HK-2 (cell line): Measurements from ENCODE around the gene RAPGEF1.
A peak's percentile ranks its signal among the peaks of the same experiment; 100 is the strongest.

Source experiments
- DNase-seq: peaks from one replicate; pipeline ENCODE4 v3.0.0-alpha.2; 2018; ENCODE audit not compliant: unreplicated experiment

The RAPGEF1 gene

DNA sequence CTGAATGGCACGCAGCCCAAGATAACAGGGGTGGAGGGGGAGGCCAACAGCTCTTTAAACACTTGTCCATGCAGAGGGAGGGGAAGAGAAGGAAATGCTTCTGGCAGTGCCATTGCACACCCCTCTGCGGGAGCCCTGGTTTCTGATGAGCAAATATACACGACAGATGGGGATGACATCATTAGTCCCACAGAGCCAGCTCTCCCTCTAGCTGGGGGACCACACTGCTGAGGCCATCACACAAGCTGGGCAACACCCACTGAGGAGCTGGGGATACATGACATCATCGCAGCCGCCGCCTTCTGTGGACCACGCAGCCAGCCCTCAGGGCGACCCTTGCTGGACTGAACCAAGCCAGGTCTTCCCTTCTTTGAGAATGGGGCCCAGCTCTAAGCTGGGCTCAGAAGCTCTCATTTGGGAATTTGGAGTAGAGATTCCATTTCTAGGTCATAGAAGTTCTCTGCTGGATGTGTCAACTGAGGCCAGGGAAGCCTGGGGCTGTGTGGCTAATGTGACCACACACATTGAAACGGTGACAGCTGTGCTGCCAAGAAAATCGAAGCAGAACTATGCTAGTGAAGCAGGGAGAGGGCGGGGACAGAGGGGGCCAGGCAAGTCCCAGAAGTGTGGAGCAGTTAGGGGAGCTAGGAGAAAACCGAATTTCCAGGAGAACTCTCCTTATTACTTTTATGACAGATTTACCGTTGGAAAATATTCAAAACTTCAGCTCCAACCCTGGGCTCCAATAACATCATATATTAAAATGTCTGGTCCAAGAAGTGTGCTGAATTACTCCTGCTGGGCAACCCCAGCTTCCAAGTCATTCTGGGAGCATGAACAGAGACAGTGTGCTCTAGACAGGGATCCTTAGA lies 115.0 kb downstream of the RAPGEF1 start:
- no peak for DNase-seq

DNA sequence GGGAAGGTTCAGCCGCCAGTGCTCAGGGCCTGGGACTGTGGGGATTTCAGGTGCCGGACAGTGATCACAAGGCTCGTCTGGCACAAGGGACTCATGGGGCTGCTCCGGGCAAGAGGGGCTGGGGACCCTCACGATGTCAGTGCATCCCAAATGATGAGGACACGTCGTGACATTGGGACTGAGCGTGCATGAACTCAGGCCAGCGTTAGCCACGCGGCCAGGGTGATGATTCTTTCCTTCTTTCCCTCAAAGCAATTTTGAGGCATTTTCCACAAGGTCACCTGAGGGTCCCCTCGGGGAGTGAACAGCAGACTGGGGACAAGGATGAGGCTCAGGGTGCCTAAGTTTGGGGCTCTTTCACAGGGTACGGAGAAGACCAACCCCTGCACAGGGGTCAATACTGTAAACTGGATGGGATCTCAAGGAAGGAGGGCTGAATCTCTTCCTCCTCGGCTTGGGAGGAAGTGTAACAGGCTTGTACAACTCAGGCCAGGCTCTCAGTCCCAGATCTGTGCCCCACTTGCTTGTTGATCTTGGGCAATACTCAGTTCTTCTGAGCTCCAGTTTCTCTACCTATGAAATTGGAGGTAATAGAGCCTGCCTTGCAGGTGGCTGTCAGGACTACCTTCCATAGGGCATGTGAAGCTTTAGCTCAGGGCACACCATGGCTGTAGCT lies 116.1 kb downstream of the RAPGEF1 start:
- no peak for DNase-seq

DNA sequence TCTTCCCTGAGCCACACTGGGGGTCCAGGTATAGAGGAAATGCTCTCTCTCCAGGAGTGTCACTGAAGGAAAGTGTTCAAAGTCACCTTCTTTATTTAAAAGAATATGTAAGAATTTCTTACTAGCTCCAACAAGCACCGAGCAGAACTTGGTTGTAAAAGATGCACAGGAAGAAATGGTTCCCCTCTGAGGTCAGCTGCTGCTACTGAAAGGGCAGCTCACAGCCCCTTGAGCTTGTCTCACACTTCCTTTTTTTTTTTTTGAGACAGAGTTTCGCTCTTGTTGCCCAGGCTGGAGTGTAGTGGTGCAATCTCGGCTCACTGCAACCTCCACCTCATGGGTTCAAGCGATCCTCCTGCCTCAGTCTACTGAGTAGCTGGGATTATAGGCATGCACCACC lies 117.4 kb downstream of the RAPGEF1 start:
- DNase-seq = no peak

DNA sequence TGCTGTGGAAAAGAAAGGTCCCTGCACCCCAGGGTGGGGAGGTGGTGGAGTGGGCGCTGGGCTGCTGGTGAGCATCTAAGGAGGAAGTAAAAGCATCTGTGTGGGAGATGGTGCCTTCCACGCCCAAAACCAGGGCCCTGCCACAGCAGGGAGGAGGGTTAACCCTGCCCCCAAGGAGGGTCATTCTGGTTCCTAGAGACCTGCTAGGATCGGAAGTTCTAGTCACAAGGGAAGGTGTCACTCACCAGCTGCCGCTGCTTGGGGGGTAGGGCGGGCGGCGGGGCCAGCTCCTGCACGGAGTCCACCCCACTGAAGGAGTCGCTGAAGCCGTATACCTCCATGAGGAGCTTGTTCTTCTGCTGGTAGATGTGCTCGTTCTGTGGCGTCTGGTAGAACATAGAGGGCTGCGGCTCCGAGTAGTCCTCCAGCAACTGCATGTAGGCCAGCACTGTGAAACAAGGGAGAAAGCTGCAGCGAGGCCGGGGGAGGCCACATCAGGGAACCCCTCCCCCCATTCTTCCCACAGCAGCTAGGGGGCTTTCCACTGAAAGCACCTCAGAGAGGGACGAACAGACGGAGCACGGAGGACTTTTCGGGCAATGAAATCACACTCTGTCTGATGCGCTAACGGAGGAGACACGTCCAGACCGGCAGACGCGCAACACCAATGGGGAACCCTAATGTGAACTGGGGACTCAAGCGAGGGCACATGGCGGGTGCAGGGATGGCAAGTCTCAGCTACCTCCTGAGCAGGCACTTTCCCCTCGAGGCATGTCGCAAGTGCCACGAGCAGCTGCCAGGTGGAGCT lies 118.1 kb downstream of the RAPGEF1 start:
- no peak for DNase-seq

DNA sequence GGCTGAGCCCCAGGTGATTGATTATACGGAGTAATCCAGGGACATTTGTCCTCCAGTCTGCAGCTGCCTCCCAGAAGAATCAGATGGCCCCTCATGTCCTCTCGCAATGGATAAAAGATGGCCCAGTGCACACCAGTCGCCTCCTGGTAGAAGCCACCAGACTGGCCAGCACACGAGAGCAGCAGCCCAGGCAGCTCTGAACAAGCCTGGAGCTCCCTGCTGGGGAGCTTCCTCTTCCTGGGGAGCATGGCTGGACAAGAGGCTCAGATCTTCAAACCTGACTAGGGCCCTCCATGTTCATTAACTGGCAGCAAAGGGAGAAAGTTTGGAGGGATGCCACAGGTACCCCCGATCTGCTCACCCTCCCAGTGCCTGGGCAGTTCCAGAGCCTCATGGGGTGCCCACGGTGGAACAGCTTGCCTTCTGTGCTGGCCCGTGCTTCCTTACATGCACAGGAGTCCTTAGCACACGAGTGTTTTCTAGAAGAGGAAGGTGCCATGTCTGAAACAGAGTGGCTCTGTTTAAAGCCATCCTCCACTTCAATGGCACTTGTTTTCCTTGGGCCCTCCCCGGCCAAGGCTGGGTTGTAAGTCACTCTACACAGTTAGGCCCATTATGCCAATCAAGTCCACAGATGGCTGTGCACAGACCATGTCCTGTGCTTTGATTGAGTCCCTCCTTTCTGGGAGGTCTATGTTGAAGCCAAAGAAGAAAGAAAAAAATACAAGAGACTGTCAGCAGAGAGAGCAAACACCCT lies 118.9 kb downstream of the RAPGEF1 start:
- DNase-seq = no peak

DNA sequence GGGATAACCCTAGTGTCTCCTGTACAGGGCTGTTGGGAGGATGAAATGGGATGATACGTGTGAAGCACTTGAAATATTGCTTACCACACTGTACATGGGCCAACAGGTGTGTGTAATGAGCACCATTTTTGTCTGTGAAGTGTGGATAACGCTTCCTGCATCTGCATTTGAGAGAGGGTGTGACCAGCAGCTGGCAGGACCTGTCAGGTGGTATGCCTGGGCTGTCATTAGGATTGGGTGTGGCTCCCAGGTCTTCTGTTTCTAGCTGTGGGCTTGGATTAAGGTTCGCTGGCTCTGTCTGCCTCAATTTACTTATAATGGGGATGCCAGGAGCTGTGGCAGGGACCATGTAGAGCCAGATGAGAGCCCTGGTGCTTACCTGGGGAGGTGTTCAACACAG lies 120.2 kb downstream of the RAPGEF1 start:
- DNase-seq = no peak

DNA sequence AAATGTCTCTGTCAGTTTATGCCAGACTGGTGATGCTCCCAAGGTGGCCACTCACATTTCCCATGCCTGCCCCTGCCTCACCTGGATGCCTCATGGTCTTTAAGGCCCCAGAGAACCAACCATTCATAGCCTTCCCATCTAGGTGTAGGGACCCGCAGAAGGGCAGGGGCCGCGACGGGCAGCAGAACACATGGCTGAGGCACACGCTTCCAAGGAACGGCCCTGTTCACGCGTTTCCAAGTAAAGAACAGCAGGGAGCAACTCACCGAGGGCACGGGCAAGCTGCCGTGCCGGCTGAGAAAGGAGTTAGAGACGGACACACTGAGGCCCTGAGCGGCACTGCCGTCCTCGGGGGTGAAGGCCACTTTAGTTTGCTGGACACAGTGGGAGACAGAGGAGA lies 121.1 kb downstream of the RAPGEF1 start:
- DNase-seq = no peak

DNA sequence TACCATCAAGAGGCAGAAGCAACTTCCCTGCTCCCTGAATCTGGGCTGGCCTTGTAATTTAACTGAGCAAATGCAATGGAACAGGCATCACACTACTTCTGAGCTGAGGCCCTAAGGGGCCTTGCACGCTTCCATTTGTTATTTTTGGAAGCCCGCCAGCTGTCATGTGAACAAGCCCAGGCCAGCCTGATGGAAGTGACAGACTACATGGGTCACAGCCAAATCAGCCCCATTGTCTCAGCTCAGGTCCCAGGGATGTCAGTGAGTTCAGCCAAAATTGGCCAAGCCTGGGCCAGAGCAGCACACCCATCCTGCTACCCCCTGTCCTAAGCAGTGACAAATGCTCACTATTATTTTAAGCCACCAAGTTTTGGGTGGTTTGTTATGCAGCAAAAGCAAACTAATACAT lies 121.8 kb downstream of the RAPGEF1 start:
- DNase-seq = no peak

DNA sequence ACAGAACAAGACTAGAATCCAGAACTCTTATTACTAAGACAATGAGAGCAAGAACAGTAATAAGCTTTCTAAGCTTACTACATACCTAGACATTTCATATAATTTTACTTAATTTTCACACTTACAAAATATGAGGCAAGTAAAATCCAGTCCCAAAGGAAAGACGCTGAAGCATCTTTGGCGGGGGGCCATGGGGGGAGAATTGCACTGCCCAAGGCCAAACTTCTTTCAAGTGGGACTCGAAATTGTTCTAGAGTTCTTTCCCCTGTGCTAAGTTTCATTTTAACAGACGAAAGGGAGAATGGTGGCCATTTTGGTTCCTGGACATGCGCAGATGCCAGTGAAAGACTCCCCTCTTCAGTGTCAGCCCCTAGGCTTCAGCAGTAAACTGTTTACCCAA lies 122.3 kb downstream of the RAPGEF1 start:
- no peak for DNase-seq

DNA sequence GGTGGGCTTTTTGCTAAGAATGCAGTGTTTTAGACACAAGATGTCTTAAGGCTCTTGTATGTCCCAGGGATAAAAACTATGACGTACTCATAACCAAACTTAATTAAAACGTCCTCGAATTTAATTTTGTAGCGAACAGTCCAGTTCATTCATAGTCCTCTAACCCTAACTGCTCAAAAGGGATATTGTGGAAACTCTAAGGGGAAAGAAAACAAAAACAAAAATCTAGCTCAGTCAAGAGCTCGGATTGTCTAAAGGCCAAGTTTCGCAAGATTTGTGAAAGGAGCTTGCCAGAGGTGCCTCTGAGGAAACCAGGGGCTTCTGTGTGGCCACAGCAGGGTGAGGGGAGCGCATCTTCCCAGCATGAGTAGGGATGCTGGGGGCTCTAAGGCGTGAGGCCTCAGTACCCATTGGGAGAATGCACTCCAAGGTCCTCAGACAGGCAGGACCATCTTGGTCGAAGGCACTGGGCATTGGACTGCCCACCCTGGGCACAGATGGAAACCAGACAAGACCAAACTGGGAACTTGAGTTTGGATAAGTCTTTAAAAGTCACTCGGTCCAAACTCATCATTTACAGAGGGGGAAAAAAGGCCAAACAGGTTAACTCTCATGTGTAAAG lies 122.8 kb downstream of the RAPGEF1 start:
- no peak for DNase-seq

DNA sequence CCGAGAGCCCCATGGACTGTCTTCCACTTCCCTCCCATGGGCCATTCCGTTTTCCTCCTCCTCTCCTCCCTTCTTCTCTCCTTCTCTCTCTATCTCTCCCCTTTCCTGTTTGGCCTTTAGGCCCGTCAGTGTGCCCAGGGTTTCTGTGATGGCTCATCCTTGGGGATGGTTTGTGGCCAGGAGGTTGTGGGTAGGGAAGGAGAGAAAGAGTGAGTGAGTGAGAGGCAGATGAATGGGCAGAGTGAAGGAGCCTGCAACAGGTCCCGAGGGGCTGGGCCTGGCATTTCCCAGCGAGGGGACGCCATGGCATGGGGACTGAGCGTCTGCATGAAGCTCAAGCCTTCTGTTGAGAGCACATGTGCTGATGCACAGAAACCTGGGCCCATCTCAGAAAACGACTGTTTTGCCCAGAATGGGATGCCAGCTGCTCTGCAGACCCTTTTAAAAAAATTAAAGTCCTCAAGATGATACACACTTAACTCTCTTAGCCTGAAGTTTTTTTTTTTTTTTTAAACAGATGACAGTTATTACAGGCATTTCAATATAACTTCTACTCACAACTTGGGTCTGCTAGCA lies 125.4 kb downstream of the RAPGEF1 start:
- no peak for DNase-seq

DNA sequence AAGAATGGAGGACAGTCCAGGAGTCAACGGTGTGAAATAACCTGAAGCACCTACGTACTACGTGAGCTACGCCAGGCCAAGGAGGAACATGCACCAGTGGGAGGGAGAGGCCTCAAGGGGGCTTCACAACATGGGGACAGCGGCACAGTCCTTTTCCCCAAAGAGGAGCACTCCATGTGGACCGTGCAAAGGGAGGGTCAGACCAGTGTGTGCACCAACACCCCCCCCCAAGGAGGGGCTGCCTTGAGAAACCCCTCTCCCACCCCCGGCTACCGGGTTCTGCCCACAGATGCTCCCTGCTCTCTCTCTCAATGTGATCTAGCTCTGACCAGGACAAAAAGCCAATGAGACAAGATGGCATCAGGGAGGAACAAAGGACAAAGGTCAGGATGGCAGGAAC lies 126.0 kb downstream of the RAPGEF1 start:
- no peak for DNase-seq

DNA sequence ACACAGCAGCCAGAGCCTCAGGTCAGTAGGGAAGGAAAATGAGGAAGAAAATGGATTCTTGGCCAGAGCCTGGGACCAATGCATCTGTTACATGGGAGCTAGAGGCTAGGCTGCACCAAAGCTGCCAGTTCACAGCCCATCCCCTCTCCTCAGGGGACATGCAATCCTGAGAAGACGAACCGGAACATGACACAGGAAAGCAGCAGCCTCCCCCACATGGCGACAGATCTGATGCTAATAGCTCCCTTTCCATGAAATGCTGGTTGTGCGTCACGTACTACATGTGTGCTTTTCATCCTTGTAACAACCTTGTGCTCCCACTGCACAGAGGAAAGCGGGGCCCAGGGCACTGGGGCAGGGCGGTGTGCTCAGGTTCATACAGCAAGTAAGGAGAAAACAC lies 127.0 kb downstream of the RAPGEF1 start:
- no peak for DNase-seq

DNA sequence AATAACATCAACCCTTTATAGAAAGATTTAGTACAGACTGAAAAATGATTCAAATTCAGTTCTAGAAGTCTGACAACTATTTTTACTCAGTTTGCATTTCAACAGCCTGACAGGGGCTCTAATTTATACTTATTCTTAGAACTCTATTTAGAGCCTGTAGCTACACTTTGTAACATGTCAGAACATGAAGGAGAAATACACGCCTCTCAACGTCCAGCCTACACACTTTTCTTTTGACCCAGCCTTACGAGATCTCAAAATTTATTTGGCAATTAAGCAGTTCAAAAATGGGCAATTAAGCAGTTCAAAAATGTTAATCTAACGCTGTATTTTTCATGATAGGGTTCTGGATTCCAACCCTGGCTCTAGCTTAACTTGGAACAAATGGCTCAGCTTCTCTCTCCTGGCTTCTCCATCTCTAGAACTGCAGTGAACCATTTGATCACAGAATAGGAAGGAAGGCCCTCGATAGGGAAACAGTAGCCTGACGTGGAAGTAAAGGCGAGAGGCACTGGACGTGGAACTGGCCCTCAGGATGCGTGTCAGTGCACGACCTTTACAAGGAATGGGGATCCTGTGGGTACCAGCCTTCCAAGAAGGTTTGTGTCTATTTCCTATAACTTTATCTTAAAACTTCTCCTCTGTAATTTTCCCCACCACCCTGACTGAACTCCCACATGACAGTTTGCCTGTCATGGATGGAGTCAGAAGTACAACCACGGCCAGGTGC lies 128.1 kb downstream of the RAPGEF1 start:
- DNase-seq = no peak

DNA sequence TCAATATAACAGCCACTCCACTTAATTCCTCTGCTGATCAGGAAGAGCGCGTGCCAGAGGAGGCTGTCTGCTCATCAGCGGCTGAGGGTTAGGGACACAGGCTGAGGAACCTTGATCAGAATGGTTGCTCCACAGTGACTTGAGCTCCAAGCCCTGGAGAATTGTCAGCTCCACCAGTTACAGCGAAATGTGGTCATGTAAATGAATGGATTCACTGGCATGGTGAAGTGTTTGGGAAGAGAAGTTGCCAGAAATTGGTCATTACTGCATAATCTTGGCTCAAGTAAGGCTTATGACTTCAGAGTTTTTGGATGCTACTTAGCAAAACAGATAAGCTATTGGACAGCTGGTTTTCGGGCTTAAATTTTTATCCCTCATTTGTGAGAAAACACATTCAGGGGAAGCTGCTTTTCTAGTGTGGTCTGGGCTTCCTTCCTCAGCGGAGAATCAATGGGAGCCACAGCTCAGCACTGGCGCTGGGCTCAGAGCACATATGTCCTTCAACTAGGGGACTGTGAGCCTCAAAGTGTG lies 129.6 kb downstream of the RAPGEF1 start:
- no peak for DNase-seq

DNA sequence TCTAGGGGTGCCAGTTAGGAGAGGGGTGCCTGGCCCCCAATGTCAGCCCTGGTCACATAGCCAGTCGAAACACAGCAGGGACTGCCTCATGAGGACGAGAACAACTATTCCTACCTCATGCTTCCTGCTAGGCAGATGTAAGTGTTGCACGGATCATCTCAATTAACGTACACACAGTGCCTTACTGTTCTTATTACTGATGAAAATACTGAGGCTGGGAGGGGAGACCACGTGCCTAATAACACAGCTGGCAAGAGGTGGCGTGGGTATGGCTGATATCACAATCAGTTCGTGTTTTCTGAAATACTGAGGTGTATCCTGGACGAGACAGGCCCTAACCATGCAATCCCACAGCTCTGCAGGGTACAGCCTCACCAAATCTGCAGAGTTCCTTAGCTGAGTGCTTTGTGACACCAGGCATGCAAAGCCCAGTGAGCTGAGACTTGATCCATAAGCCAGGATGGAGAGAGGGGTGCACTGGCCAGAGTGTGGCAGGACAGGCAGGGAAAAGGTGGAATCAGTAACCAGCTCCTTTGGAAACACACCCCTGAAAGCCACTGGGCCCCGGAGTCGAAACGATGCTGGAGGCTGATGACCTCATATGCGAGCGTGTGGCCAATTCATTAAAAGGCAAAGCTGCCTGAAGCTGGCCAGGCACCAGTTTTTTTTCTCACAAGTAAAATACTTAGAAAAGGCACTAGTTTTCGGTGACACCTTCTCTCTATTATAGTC lies 130.6 kb downstream of the RAPGEF1 start:
- peak; percentile 56 for DNase-seq

DNA sequence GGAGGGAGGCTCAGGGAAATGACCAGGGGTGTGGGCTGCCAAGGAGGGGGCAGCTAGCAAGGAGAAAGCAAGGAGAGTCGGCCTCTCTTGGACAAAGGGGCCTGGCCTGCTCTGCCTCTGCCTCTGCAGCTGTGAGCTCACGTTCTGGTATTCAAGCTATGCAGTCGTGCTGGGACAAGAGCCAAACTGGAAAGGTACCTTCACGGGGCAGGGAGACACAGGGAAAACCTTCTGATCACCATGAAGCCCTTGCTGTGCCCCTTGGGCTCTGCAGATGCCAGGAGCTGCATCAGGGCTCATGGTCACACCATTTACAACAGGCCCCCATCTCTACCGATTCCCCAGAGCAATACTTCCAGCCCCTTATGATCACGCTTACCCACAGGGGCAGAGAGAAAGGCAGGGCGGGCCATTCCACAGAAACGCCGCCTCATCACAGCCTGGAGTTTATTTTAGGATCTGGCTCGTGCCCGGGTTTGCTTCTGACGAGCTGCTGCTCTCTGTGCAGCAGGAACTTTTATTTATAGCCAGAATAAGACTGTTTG lies 131.3 kb downstream of the RAPGEF1 start:
- peak; percentile 75 for DNase-seq

DNA sequence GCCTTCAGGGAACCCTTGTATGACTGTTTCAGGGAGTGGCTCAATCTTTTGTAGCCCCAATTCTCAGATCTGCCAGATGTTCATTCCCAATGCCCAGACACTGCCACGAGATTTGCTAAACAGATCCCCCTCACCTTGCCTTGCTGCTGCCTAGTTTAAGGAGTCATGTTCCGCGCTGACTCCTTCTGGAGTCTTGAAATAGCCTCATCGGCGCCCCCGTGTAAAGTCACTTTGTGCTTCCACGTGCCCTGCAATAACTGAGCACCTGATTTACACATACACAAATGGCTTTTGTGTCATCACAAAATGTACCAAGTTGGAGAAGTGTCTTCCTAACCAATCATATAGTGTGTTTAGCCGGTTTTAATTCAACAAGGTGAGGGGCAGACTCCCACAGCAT lies 132.3 kb downstream of the RAPGEF1 start:
- DNase-seq = no peak
